Activated CD4-positive, alpha-beta T cell treated with anti-CD3 and anti-CD28 coated beads, Interleukin-2, amount 50 U/mL, for 4 hours (primary cell): ENCODE results near the gene CCDC144A.
"Not testable (repeated sequence)": the region's sequence is repeated elsewhere in the genome, so short reads cannot be mapped to it uniquely, and the experiment has no call there.

Experiments used
- DNase-seq, 2 experiments: peaks; one replicate each; pipeline ENCODE4 v3.0.0-alpha.2; 2020

Gene CCDC144A

GRCh38 chr17:16818821-16819683, 129.0 kb downstream of the CCDC144A start:
- DNase-seq, result no peak

DNA sequence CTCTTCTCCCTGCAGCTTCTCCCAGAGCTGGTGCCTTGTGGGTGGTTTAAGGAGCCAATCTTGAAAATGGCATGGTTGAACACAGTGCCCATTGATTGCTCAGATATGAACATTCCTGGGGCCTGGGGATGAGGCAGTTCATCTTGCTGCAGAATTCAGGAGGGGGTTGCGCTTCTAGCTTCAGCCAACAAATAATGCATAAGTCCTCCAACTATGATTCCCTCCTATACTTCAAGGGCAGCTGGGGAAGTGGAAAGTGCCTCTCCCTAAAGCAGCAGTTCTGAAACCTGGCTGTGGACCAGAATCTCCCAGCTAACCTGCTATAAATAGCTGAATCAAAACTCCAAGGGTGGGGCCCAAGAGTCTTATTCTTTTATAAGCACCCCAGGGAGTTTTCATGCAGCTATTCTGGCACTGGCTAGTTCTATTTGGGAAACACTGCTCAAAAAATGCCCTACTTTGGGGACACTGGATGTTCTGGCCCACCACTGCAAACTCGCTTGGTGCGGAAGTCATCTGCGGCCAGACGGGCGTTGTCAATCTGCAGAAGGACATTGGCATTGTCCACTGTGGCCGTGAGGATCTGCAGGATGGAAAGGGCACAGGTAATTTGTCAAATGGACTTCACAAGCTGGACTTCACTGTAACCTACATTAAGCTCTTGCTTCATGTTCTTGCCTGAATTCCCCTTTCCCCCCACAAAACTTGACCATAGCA, 130.3 kb downstream of the CCDC144A start:
- DNase-seq, result no peak

DNA sequence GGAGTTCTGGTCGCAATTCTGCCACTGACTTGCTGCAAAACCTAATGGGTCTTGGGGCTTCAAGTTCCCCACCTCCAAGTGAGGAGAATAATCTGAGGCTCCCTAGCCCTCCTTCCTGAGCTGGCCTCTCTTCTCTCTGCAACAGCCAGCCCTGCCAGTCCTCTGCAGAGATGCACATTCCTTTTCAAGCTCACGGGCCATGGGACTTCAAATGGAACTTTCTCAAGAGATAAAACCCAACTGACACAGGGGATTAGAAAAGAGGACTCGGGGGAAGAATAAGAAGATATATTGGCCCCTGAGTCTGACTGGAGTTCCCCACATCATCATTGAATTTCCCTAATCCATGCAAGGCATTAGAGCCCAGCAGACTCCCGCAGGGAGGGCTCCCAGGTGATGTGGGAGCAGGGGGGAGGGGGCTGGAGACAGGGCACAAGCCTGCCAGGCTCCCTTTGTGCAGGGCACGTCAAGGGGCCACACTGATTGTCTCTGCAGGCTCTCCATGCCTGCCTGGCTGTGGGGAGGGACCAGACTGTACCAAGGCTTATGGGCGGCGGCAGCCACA, 131.0 kb downstream of the CCDC144A start:
- DNase-seq, result no peak

DNA sequence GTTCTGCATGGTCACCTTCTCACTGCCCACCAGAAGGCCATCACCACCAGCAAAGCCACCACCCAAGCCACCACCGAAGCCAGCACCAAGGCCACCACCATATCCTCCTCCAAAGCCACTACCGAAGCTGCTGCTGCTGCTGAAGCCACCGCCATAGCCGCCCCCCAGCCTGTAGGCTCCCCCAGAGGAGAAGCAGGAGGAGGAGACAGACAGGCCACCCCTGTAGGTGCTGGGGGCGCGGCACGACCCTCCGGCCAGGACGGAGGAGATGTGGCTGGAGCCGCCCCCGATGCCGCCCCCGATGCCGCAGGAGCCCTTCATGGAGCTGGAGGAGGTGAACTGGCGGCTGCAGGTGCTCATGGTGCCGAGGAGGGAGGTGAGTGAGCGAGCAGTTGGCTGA, 132.1 kb downstream of the CCDC144A start:
- DNase-seq, result not testable (repeated sequence)

DNA sequence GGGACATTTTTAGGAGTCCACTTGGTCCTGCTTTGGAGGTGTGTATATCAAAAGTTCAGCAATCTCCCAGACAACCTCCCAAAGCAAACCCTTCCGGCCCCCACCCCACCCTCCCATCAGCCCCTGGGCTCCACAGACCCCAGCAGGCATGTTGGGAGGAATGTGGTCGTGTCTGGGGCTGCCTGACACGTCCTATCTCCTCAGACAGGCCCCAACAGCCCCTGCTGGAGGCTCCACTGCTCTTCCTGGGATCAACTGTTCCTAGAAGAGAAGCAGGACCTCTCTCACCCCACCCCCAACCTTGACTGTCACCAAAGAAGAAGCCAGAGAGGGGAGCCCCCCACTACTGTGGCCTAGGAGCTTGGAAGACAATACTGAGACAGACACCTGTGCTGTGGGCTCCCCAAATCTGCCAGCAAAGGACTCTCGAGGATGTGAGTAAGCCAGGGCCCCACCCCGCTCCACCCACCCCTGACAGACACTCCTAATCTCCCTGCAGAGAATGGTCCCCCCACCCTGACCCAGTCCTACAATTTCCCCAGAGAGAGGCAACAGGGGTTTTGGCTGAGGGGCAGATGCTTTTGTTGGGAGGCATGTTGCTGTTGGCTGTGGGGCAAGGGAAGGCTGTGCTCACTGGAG, 133.8 kb downstream of the CCDC144A start:
- not testable (repeated sequence) for DNase-seq
